HTR-8/SVneo (cell line): Measurements from ENCODE around the gene SYT14.
A peak's percentile ranks its signal among the peaks of the same experiment; 100 is the strongest.
"Not testable (repeated sequence)": the region's sequence is repeated elsewhere in the genome, so short reads cannot be mapped to it uniquely, and the experiment has no call there.

Source experiments
- DNase-seq: peaks from one replicate; pipeline ENCODE4 v3.0.0; 2011; ENCODE audit warnings: low spot score, mixed read lengths; ENCODE audit not compliant: insufficient read length
- FAIRE-seq: peaks from 2 replicates; lab custom pipeline; 2011; peaks lifted over from hg19 to GRCh38; lab: Jason Lieb, UNC

SYT14 gene

GRCh38 chr1:210021145-210021860 is 83.3 kb downstream of the SYT14 start:
- DNase-seq (no peak), FAIRE-seq (peak; percentile 16)

GRCh38 chr1:210022044-210022443 is 84.0 kb downstream of the SYT14 start:
- DNase-seq, result no peak
- FAIRE-seq, result no peak

GRCh38 chr1:210024282-210024681 is 86.3 kb downstream of the SYT14 start:
- DNase-seq (no peak), FAIRE-seq (no peak)

GRCh38 chr1:210024996-210025395 is 87.0 kb downstream of the SYT14 start:
- no peak for FAIRE-seq
- DNase-seq, result no peak

- FAIRE-seq (no peak), DNase-seq (no peak)
These were observed 87.9 kb downstream of the SYT14 start for GRCh38 chr1:210025870-210026269.

- FAIRE-seq (no peak), DNase-seq (no peak)
These were observed 90.0 kb downstream of the SYT14 start for GRCh38 chr1:210027994-210028393.

GRCh38 chr1:210031473-210031872 is 93.5 kb downstream of the SYT14 start:
- no peak for FAIRE-seq
- no peak for DNase-seq

- no peak for FAIRE-seq
- DNase-seq, result no peak
These were observed 105.0 kb downstream of the SYT14 start for GRCh38 chr1:210043058-210043457.

GRCh38 chr1:210049616-210050015 is 111.6 kb downstream of the SYT14 start:
- no peak for DNase-seq
- FAIRE-seq, result no peak

- DNase-seq, FAIRE-seq: not testable (repeated sequence)
These were observed 112.5 kb downstream of the SYT14 start for GRCh38 chr1:210050491-210050890.

- FAIRE-seq, result no peak
- no peak for DNase-seq
These were observed 115.1 kb downstream of the SYT14 start for GRCh38 chr1:210053126-210053525.

- FAIRE-seq (no peak), DNase-seq (no peak)
These were observed 119.6 kb downstream of the SYT14 start for GRCh38 chr1:210057593-210057992.

GRCh38 chr1:210061992-210062391 is 124.0 kb downstream of the SYT14 start:
- DNase-seq (no peak), FAIRE-seq (no peak)

- no peak for FAIRE-seq
- no peak for DNase-seq
These were observed 132.5 kb downstream of the SYT14 start for GRCh38 chr1:210070531-210070930.

GRCh38 chr1:210072129-210072528 is 134.1 kb downstream of the SYT14 start:
- FAIRE-seq (no peak), DNase-seq (no peak)

GRCh38 chr1:210072896-210073504 is 135.0 kb downstream of the SYT14 start:
- DNase-seq, result no peak
- no peak for FAIRE-seq

GRCh38 chr1:210074904-210075303 is 136.9 kb downstream of the SYT14 start:
- DNase-seq (no peak), FAIRE-seq (no peak)

- no peak for DNase-seq
These were observed 138.6 kb downstream of the SYT14 start for GRCh38 chr1:210076620-210077019.

GRCh38 chr1:210081494-210081893 is 143.5 kb downstream of the SYT14 start:
- no peak for DNase-seq
- FAIRE-seq, result no peak

More at GRCh38 chr1:210076620-210077019, 138.6 kb downstream of the SYT14 start:
- no peak for FAIRE-seq

- DNase-seq (no peak), FAIRE-seq (no peak)
These were observed 147.3 kb downstream of the SYT14 start for GRCh38 chr1:210085359-210085758.

- DNase-seq, result no peak
- FAIRE-seq, result no peak
These were observed 149.0 kb downstream of the SYT14 start for GRCh38 chr1:210087058-210087457.

- FAIRE-seq (no peak), DNase-seq (no peak)
These were observed 151.8 kb downstream of the SYT14 start for GRCh38 chr1:210089855-210090254.
